GM21723 (cell line): Measurements from ENCODE around the gene CATSPER4.

Experiments used
- ATAC-seq: cut with Tn5 transposase; IDR thresholded peaks from one replicate; pipeline ENCODE4 v1.9.1; 2021; ENCODE audit warnings: mild to moderate bottlenecking, moderate library complexity; ENCODE audit not compliant: unreplicated experiment

CATSPER4 gene

DNA sequence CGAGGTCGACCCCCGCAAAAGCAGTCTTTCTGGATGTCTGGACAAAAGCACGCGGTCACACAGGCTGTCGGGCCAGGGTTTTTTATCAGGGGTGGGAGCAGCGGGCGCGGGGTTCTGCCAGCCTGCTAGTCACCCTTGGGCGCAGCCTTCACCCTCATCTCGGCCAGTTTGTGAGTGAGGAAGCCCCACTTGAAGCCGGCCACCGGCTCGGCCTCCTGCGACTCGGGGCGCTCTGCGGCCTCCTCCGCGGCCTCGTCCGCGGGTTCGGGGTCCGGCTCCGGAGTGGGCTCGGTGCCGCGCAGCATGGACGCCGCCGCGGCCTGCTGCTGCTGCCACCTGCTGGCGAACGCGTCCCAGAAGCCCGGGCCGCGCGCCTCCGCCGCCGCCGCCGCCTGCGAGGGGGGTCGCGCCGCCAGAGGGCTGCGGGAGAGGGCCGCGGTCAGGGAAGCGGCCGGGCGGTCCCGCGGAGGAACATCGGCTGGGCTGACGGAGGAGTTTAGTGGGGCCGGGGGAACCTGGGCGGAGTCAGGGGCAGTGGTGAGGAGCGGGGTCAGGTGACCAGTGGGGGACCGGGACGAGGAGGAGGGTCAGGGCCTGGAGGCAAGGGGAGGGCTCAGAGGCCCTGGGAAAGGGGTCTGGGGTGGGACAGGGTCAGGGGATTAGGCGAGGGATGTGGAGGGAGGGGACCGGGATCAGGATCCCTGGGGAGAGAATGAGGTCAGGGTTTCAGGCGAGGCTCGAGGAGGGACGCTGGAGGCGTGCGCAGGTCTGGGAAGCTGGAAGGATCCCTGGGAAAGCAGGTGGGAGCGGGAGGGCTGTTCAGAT lies 26.2 kb upstream of the CATSPER4 start:
- ATAC-seq: no peak

- no peak for ATAC-seq
These were observed 25.2 kb upstream of the CATSPER4 start for GRCh38 chr1:26164861-26165842.

DNA sequence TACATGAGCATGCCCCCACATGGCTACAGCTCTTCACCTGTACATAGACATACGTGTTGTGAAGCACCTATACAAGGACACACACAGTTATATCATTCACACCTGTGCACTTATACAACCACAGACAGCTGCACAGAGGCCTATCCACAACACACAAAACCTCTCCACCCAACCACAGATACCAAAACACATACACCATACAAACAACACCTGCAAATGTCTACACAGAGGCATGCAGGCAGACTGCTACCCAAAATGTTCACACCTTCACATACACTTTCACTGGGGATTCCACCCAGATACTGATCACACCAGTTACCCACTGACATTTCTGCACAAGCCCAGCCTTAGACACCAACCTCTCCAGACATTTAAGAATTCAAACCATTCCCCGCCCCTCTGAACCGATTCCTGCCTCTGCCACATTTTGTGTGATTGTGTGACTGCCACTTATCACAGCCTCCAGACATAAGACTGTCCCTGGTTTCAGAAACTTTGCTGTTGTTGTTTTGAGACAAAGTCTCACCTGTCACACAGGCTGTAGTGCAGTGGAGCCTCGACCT lies 23.6 kb upstream of the CATSPER4 start:
- ATAC-seq: no peak

DNA sequence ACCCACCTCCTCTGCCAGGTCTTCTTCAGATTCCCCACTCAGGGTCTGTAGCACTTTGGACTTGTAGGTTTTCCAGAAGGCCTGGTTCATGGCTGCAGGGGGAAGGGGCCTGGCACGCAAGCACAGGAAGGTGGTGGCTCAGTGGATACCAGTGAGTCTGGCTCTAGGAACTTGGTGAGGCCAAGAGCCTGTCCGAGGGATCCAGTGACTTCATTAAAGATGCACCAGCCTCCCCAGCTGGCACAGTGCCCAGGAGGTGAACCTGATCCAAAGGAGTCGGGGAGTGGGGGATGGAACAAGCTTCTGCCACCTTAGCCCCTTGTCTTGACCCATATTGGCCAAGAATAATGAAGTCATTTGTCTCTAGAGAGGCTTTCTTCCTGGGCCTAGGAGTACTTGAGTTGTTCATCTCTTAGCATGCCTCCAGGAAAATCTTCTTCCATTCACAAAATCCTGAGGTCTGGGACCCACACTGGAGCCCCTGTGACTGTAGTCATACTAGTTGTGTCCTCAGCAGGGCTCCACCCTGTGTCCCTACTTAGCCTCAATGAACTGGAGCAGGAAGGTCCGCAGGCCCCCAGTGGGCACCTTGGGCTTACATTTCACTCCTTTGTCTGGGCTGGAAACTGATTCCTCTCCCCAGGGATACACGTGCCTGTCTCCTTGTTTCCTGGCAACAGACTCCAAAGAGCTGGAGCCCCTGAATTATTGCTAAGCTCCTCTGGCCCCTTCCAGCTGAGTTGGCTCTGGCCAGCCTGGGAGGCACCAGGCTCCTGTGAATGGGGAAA lies 21.8 kb upstream of the CATSPER4 start, which contains the start of gene C1orf232:
C1orf232 (minus strand) TSS at position 554 of the 788 bp plus-strand sequence; CDS start at position 90, 464 bp downstream.
- ATAC-seq: no peak

DNA sequence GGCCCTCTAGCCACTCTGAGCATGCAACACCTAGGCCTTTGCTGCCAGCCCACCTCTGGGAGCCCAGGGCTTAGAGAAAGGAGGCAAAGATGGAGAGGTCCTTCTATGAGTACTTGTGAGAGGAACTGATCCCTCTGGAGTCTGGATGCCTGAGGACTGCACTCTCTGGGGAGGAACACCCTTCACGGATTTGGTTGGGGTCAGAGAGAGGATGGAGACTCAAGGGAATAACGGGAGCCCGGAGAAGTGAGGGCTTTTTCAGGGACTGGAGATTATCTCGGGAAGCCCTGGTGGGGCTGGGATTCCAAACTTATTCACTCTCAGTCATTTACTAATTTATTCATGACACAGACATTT lies 21.2 kb upstream of the CATSPER4 start:
- no peak for ATAC-seq

- ATAC-seq: peak; percentile 92
These were observed 20.5 kb upstream of the CATSPER4 start, which contains the start of gene ZNF593 for GRCh38 chr1:26169669-26170471. TSS of gene ZNF593 (plus strand) at chr1:26169908. CDS start at chr1:26169984, 76 bp downstream.

DNA sequence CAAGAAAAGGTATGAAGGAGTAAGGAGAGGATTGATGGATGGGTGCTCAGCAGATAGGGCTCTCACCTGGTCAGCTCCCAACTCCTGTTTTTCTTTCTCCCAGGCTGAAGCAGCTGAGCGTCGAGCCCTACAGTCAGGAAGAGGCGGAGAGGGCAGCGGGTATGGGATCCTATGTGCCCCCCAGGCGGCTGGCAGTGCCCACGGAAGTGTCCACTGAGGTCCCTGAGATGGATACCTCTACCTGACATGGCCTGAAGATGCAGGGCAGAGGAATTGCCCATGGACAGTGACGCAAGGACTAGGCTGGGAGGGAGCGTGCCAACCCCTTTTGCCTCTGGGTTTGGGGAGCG lies 20.0 kb upstream of the CATSPER4 start:
- no peak for ATAC-seq

DNA sequence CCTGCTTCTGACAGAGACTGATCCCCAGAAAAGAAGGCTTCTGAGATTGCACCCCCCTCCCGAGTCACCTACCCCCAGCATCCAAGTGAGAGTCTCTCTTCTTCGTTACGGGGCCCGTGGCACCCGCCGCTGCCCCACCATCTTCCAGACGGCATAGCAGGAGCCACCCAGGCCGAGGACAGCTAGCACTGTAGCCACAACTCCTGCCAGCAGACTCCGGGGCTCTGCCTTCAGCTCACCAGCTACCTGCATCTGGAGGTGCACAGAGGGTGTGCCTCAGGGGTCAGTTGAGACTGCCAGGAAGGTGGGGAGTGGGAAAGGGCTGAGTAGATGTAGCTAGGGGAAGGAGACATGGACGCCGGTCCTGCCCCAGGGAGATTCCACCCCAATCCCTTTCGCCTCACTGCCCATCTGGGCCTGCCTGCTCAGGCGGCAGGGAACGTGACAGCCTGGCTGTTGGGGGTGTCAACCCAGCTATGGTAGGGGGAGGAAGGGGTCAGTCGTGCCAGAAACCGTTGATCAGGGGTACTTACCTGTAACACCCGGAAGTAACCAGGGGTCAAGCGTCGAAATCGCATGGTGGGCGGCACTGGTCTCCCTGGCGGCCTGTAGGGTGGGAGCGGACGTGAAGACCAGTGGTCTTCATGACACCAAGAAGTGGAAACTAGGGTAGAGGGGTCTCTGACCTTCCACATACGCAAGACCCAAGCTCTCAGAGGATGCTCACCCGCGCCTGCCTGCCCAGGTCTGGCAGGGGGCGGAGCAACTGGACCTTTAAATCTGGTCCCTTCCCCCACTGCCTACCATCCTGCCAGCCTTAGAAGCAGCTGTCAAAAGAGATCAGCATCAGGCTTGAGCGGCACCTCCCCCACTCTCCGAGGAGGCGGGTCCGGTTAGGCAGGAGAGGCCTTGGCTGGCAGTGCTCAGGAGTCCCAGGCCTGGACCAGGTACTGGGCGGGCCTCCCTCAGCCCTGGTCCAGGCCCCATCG lies 19.0 kb upstream of the CATSPER4 start, which contains the start of gene ZNF593OS:
ZNF593OS (minus strand) TSS at position 749 of the 989 bp plus-strand sequence; CDS start at position 578, 171 bp downstream.
- no peak for ATAC-seq

DNA sequence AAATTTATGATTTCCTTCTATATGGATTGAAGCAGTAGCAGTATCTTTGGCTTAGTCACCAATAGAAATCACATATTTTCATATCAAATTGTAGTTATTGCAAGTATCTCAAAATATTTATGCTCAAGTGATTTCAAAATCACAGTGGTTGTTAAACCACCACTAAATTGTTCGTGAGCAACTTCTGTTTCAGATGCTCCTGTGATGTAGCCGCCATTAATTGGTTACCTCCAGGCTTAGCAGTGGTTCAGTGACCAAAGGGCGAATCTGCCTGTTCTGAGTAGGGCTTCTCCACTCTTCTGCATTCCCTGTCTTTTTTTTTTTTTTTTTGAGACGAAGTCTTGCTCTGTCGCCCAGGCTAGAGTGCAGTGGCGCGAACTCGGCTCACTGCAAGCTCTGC lies 15.1 kb upstream of the CATSPER4 start:
- ATAC-seq: no peak

GRCh38 chr1:26177182-26177684 lies 13.2 kb upstream of the CATSPER4 start, which contains the start of gene CNKSR1:
TSS of gene CNKSR1 (plus strand) at chr1:26177491. CDS start at chr1:26177548, 57 bp downstream.
- no peak for ATAC-seq

DNA sequence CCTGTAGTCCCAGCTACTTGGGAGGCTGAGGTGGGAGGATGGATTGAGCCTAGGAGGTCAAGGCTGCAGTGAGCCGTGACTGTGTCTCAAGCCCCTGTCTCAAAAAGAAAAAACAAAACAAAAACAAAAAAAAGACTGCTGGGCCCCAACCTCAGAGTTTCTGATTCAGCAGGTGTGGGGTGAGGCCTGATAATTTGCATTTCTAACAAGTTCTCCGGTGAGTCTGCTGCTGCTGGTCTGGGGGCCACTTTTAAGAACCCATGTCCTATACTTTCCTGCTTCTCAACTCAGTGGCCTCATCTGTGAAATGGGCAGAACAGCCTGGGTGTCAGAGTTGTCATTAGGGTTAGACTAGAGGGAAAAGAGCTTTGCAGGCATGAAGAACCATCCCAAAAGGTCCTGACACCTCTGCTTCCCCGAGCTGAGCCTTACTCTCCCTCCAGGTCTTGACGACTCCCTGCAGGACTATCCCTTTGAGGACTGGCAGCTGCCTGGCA lies 10.3 kb upstream of the CATSPER4 start:
- ATAC-seq: no peak

DNA sequence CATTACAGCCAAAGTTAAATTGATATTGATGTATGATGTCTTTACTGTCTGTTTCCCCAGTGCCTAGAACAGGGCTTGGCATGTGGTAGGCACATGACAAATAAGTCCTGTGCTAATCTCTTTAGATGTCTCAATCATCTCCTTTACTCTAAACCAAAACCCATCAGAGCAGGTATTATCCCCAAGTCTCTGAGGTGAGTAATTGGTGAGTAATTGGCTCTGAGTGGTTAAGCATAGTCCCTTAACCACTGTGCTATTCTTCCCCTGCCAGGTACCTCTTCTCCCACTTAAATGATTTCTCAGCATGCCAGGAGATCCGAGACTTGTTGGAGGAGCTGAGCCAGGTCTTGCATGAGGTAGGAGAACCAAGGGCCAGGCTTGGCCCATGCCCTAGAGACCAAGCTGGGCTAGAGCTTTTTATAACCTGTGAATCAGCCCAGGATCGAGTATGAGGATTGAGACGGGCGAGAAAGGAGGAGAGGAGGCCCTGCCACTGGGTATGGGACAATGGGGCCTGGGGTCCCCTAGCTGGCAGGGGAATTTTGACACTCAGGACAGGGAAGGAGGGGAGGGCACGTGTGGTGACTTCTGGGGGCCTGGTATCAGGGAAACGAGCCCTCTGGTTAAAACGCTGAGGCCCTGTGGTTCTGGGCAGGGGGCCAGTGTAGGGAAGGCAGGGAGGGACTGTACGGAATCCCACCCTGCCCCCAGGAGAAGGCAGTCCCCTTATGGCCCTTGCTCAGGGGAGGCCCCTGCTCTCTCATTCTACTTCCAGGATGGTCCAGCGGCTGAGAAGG lies 8.6 kb upstream of the CATSPER4 start:
- ATAC-seq: no peak

DNA sequence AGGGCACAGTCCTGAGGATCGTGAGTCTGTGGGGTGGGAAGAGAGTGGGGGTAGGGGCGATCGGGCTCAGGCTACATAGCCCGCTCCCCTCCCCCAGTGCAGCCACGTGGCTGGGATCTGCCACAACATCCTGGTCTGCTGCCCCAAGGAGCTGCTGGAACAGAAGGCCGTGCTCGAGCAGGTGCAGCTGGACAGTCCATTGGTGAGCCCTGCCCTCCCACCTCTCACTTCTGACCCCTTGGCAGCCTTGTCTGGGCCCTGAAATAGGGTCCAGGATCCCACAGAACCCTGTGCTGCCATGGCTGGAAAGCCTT lies 8.1 kb upstream of the CATSPER4 start:
- ATAC-seq: no peak

GRCh38 chr1:26184086-26184485 lies 6.3 kb upstream of the CATSPER4 start:
- ATAC-seq: no peak

GRCh38 chr1:26184883-26185282 lies 5.5 kb upstream of the CATSPER4 start:
- no peak for ATAC-seq

DNA sequence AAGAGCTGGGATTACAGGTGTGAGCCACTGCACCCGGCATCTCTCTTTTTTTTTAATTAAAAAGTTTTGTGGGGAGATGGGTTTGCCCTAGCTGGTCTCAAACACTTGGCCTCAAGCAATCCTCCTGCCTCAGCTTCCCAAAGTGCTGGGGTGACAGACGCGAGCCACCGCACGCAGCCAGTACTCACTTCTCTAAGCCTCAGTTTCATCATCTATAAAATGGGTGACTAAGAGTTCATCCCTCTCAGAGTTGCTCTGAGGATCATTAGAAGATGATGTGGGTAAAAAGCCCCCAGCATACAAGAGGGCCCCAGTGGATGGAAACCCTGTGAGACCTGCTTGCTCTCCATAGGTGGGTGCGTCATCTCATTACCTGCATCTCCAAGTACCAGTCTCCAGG lies 2.5 kb upstream of the CATSPER4 start:
- ATAC-seq: no peak

GRCh38 chr1:26188477-26188876 lies 1.9 kb upstream of the CATSPER4 start:
- no peak for ATAC-seq
